ENCODE measurements around the gene EPS8L2. TPM values are rescaled to one million over a fixed set of nuclear protein-coding genes. Genes with fewer than 3 reads are reported as not detected.

EPS8L2 gene
- total and polyA plus RNA-seq, 2 of the 13 experiments (the other 11 are each of a cell fraction or from before 2014, with no cell fraction given) = 89.3 to 416 TPM

DNA sequence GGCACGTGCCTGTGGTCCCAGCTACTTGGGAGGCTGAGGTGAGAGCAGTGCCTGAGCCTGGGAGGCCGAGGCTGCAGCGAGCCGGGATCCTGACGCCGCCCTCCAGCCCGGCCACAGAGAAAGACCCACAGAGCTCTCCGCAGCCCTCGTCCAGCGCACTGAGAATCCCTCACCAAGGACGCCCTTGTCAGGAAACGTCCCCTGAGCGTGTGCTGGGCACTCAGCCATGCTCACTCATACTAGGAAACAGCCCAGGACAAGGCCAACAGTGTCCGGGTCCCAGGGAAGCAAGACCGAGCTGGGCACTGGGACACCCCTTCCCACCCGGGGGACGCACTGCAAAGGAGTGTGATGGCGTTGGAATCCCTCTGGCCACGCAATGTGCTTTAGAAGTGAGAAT, 25.6 kb upstream of the EPS8L2 start:
- no peak overlapping the region for H3K27ac ChIP-seq (ENCODE audit: extremely low read length, insufficient read depth, low read length)
- ATAC-seq = no peak
- H3K9ac ChIP-seq (ENCODE audit: insufficient read depth, low read depth, low read length) = no peak overlapping the region
- WGBS (ENCODE audit: low lambda C conversion rate) = 96% methylated on average over 13 of the region's 19 CpGs
- BruUV-seq (replicated peaks) = no TSS peak
- H3K9me3 ChIP-seq (ENCODE audit: low read length) = no peaks in the 10 kb centered on the region
- H3K79me2 ChIP-seq (ENCODE audit: insufficient read depth, low read length) = no peaks in the 10 kb centered on the region
- DNase-seq (ENCODE audit: low spot score) = no peak
- H4K20me1 ChIP-seq (ENCODE audit: insufficient read depth, low read length) = no peaks in the 10 kb centered on the region
- no peak overlapping the region for H2AFZ ChIP-seq (ENCODE audit: low read length)
- H3K27me3 ChIP-seq (ENCODE audit: control insufficient read depth in 1 of 2, insufficient read depth in 2 of 2, low read length in 2 of 2) = no peaks in the 10 kb centered on the region; a peak in 1 of 5 replicates
- peaks cover 19 to 65% of the 10 kb centered on the region in 2 experiments; a peak in 4 of 5 replicates for H3K36me3 ChIP-seq (replicated peaks in 1 of 2; ENCODE audit: control insufficient read depth in 1 of 2, insufficient read depth in 2 of 2, low read length in 2 of 2)
- H3K4me1 ChIP-seq (ENCODE audit: insufficient read depth, low read length) = no peaks in the 10 kb centered on the region
- FAIRE-seq = no peak
- H3K4me3 ChIP-seq (replicated peaks in 1 of 3; ENCODE audit: insufficient read depth in 1 of 3, low read depth in 2 of 3, low read length in 3 of 3) = no peak overlapping the region
- ChIA-PET CTCF (ENCODE audit: low intra/inter-chr PET ratio, low total read pairs) (no interaction called here), POLR2A (interaction anchor here (1.3 kb wide), 1 partner anchor 15 kb away, joined by 3 read pairs; the partner anchor contains the start of gene TMEM80)
- intact Hi-C loops (cut with micrococcal nuclease; ENCODE audit: unreplicated experiment) (no loop called here), in situ Hi-C loops (cut with HindIII; ENCODE audit: extremely low pct_ligation_motif_present, low pct_unique_long_range_greater_than_20kb) (no loop called here)
- TF ChIP-seq AGO2 (optimal IDR thresholded peaks at IDR 0.05; ENCODE audit: low read depth, low read length) (peak; percentile 66), JDP2 (CRISPR knock-in tag; IDR thresholded peaks at IDR 0.05; ENCODE audit: borderline replicate concordance) (no peak), ZNF382 (CRISPR knock-in tag; IDR thresholded peaks at IDR 0.05; ENCODE audit: borderline replicate concordance) (no peak), ARNT (IDR thresholded peaks at IDR 0.05) (no peak), MAZ (IDR thresholded peaks at IDR 0.05; ENCODE audit: borderline replicate concordance, low read depth, low read length) (no peak), MAZ (CRISPR knock-in tag; IDR thresholded peaks at IDR 0.05; ENCODE audit: low read depth) (no peak)
- no peak overlapping the region for H3K4me2 ChIP-seq (ENCODE audit: low read depth, low read length)

DNA sequence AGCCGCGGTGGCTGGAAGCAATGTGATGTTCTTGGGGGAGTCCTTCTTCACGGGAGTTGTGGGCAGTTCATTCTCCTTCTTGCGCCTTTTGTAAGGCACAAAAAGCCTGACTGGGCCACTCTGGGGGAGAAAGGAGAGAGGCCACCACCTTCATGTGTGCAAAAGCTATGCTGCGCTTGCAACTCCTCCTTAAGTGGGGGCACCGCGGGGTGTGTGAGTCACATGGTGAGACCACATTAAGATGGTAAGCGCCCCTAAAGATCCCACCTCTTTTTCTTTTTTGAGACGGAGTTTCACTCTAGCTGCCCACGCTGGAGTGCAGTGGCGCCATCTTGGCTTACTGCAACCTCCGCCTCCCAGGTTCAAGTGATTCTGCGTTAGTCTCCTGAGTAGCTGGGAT, 25.1 kb upstream of the EPS8L2 start:
- FAIRE-seq (no peak), DNase-seq (ENCODE audit: low spot score) (no peak), ATAC-seq (no peak)
- intact Hi-C loops (cut with micrococcal nuclease; ENCODE audit: unreplicated experiment) = no loop called here
- Histone ChIP-seq H3K4me3 (replicated peaks in 1 of 3; ENCODE audit: insufficient read depth in 1 of 3, low read depth in 2 of 3, low read length in 3 of 3) (no peak overlapping the region), H2AFZ (ENCODE audit: low read length) (no peak overlapping the region), H3K9ac (ENCODE audit: insufficient read depth, low read depth, low read length) (no peak overlapping the region), H3K79me2 (ENCODE audit: insufficient read depth, low read length) (no peaks in the 10 kb centered on the region), H3K36me3 (replicated peaks in 1 of 2; ENCODE audit: control insufficient read depth in 1 of 2, insufficient read depth in 2 of 2, low read length in 2 of 2) (peaks cover 17 to 67% of the 10 kb centered on the region in 2 experiments; a peak in 4 of 5 replicates), H3K4me2 (ENCODE audit: low read depth, low read length) (no peak overlapping the region), H3K27ac (ENCODE audit: extremely low read length, insufficient read depth, low read length) (no peak overlapping the region), H3K9me3 (ENCODE audit: low read length) (no peaks in the 10 kb centered on the region), H4K20me1 (ENCODE audit: insufficient read depth, low read length) (no peaks in the 10 kb centered on the region), H3K27me3 (ENCODE audit: control insufficient read depth in 1 of 2, insufficient read depth in 2 of 2, low read length in 2 of 2) (no peaks in the 10 kb centered on the region; a peak in 1 of 5 replicates), H3K4me1 (ENCODE audit: insufficient read depth, low read length) (no peaks in the 10 kb centered on the region)
- 96% methylated on average over 13 of the region's 13 CpGs for WGBS (ENCODE audit: low lambda C conversion rate)
- TF ChIP-seq ZSCAN25 (CRISPR knock-in tag; IDR thresholded peaks at IDR 0.05) = no peak
- TF ChIP-seq HNRNPH1 (optimal IDR thresholded peaks at IDR 0.05; ENCODE audit: low read depth, low read length) = no peak
- TF ChIP-seq, protein P1, sequence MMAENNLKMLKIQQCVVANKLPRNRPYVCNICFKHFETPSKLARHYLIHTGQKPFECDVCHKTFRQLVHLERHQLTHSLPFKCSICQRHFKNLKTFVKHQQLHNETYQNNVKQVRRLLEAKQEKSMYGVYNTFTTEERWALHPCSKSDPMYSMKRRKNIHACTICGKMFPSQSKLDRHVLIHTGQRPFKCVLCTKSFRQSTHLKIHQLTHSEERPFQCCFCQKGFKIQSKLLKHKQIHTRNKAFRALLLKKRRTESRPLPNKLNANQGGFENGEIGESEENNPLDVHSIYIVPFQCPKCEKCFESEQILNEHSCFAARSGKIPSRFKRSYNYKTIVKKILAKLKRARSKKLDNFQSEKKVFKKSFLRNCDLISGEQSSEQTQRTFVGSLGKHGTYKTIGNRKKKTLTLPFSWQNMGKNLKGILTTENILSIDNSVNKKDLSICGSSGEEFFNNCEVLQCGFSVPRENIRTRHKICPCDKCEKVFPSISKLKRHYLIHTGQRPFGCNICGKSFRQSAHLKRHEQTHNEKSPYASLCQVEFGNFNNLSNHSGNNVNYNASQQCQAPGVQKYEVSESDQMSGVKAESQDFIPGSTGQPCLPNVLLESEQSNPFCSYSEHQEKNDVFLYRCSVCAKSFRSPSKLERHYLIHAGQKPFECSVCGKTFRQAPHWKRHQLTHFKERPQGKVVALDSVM (CRISPR knock-in tag; IDR thresholded peaks at IDR 0.05) = no peak
- TF ChIP-seq GTF3A (CRISPR knock-in tag; conservative IDR thresholded peaks at IDR 0.05) = no peak
- TF ChIP-seq, protein P2, sequence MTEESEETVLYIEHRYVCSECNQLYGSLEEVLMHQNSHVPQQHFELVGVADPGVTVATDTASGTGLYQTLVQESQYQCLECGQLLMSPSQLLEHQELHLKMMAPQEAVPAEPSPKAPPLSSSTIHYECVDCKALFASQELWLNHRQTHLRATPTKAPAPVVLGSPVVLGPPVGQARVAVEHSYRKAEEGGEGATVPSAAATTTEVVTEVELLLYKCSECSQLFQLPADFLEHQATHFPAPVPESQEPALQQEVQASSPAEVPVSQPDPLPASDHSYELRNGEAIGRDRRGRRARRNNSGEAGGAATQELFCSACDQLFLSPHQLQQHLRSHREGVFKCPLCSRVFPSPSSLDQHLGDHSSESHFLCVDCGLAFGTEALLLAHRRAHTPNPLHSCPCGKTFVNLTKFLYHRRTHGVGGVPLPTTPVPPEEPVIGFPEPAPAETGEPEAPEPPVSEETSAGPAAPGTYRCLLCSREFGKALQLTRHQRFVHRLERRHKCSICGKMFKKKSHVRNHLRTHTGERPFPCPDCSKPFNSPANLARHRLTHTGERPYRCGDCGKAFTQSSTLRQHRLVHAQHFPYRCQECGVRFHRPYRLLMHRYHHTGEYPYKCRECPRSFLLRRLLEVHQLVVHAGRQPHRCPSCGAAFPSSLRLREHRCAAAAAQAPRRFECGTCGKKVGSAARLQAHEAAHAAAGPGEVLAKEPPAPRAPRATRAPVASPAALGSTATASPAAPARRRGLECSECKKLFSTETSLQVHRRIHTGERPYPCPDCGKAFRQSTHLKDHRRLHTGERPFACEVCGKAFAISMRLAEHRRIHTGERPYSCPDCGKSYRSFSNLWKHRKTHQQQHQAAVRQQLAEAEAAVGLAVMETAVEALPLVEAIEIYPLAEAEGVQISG (CRISPR knock-in tag; IDR thresholded peaks at IDR 0.05) = no peak
- no peak for TF ChIP-seq ZBTB8A (CRISPR knock-in tag; IDR thresholded peaks at IDR 0.05; ENCODE audit: borderline replicate concordance, low read depth)
- TF ChIP-seq HES4 (CRISPR knock-in tag; IDR thresholded peaks at IDR 0.05; ENCODE audit: borderline replicate concordance) = no peak
- TF ChIP-seq RARG (CRISPR knock-in tag; IDR thresholded peaks at IDR 0.05; ENCODE audit: low read depth) = no peak
- ChIA-PET CTCF (ENCODE audit: low intra/inter-chr PET ratio, low total read pairs) (no interaction called here), POLR2A (interaction anchor here (1.3 kb wide), 1 partner anchor 15 kb away, joined by 3 read pairs; the partner anchor contains the start of gene TMEM80)
- no TSS peak for BruUV-seq (replicated peaks)
- in situ Hi-C loops (cut with HindIII; ENCODE audit: extremely low pct_ligation_motif_present, low pct_unique_long_range_greater_than_20kb) = no loop called here

Data from HepG2 (cell line).